K562 (cell line): ENCODE data around the gene HSBP1L1. TPM values are rescaled to one million over a fixed set of nuclear protein-coding genes. Genes with fewer than 3 reads are reported as not detected.

ENCODE experiments used
- ATAC-seq: fragments of 200-7000 bp; cut with Tn5 transposase; 3 replicates; pipeline ENCODE4 v1.9.1; 2020; ENCODE audit warnings: moderate library complexity
- BruUV-seq: library from RNA; stranded (reverse); fragments of 400-500 nt; replicated peaks from 2 replicates; lab custom pipeline; 2021; lab: Mats Ljungman, UMichigan
- CTCF ChIA-PET: fragments of 300-600 bp; formaldehyde crosslinking; extraction: SDS; loops from one replicate; lab custom pipeline; 2021; ENCODE audit warnings: low intra/inter-chr PET ratio; lab: Yijun Ruan, JAX
- POLR2A ChIA-PET: fragments of 300-600, 350-650 bp; sonication (Branson Sonifier 250); formaldehyde crosslinking; extraction: SDS; loops from one replicate; lab custom pipeline; 2021; ENCODE audit warnings: antibody characterized with exemption, inconsistent platforms; lab: Yijun Ruan, JAX
- DNase-seq, 4 experiments: peaks; one replicate each; pipeline versions ENCODE4 v3.0.0 to v3.0.0-alpha.2; 2011 to 2018; ENCODE audit warnings: low spot score in 3 of 4, mixed read lengths in 3 of 4; ENCODE audit errors: extremely low read depth in 1 of 4
- FAIRE-seq: peaks from 2 replicates; lab custom pipeline; 2011; peaks lifted over from hg19 to GRCh38; lab: Jason Lieb, UNC
- H2AFZ ChIP-seq: 2 replicates; pipeline ENCODE4 v1.6.0; 2011; ENCODE audit warnings: low read depth, low read length, control low read depth, inconsistent platforms
- H3K27ac ChIP-seq: fragments of 200-600 bp; 3 replicates; pipeline ENCODE4 v1.8.0; 2011; ENCODE audit warnings: low read depth, mild to moderate bottlenecking, control low read depth, inconsistent platforms, low read length, moderate library complexity, mixed read lengths; ENCODE audit errors: extremely low read depth
- H3K27me3 ChIP-seq, 2 experiments: fragments of 300-600 bp in 1 of 2; 2 replicates in 1 of 2; 3 replicates in 1 of 2; pipeline versions ENCODE4 v1.6.0 to v1.8.0; 2011; ENCODE audit warnings: inconsistent platforms in 2 of 2, low read length in 2 of 2, mild to moderate bottlenecking in 1 of 2, mixed read lengths in 1 of 2, moderate library complexity in 1 of 2; ENCODE audit not compliant: control insufficient read depth in 2 of 2, insufficient read depth in 2 of 2
- H3K36me3 ChIP-seq: fragments of 300-600 bp; 3 replicates; pipeline ENCODE4 v1.8.0; 2011; ENCODE audit warnings: mild to moderate bottlenecking, low read length, inconsistent platforms; ENCODE audit not compliant: control insufficient read depth, insufficient read depth
- H3K4me1 ChIP-seq, 2 experiments: fragments of 200-600 bp in 1 of 2; replicated peaks in 1 of 2; 2 replicates in 1 of 2; 3 replicates in 1 of 2; pipeline versions ENCODE4 v1.5.1 to v1.8.0; 2011; ENCODE audit warnings: inconsistent platforms in 2 of 2, low read length in 2 of 2, mild to moderate bottlenecking in 1 of 2, mixed read lengths in 1 of 2, moderate library complexity in 1 of 2; ENCODE audit not compliant: control insufficient read depth in 2 of 2, insufficient read depth in 2 of 2
- H3K4me2 ChIP-seq: 2 replicates; pipeline ENCODE4 v1.6.1; 2011; ENCODE audit warnings: low read length, control low read depth, inconsistent platforms, mixed read lengths; ENCODE audit not compliant: insufficient read depth
- H3K4me3 ChIP-seq: fragments of 200-600 bp; sonication (generic), shearing (Covaris generic); 2 replicates; pipeline ENCODE4 v1.5.1; 2016; ENCODE audit warnings: control low read depth, inconsistent platforms
- H3K79me2 ChIP-seq: fragments of 200-600 bp; 3 replicates; pipeline ENCODE4 v1.8.0; 2011; ENCODE audit warnings: low read length, inconsistent platforms; ENCODE audit not compliant: control insufficient read depth, insufficient read depth
- H3K9ac ChIP-seq, 2 experiments: 2 replicates each; pipeline versions ENCODE4 v1.6.0 to v1.6.1; 2011; ENCODE audit warnings: low read depth in 2 of 2, low read length in 2 of 2, control low read depth in 1 of 2, inconsistent platforms in 1 of 2, mild to moderate bottlenecking in 1 of 2, mixed read lengths in 1 of 2; ENCODE audit not compliant: insufficient read depth in 1 of 2
- H3K9me1 ChIP-seq: one replicate; pipeline ENCODE4 v1.6.0; 2011; ENCODE audit warnings: inconsistent platforms, mild to moderate bottlenecking, low read length, moderate library complexity; ENCODE audit not compliant: control insufficient read depth, insufficient read depth
- H3K9me3 ChIP-seq: replicated peaks from 2 replicates; pipeline ENCODE4 v1.5.1; 2011; ENCODE audit warnings: low read depth, low read length, inconsistent platforms; ENCODE audit not compliant: control insufficient read depth, insufficient read depth
- H4K20me1 ChIP-seq: replicated peaks from 2 replicates; pipeline ENCODE4 v1.6.1; 2011; ENCODE audit warnings: low read length, inconsistent platforms, mixed read lengths; ENCODE audit not compliant: control insufficient read depth, insufficient read depth
- RFX5 ChIP-seq: IDR thresholded peaks from 2 replicates; pipeline ENCODE4 v1.6.1; 2011; ENCODE audit warnings: low read depth, mild to moderate bottlenecking, improper control_type of control experiment, low read length
- RHOXF2B ChIP-seq: fragments of 250-450 bp; sonication (Bioruptor Pico); conservative IDR thresholded peaks from 2 replicates; pipeline ENCODE4 v1.5.1; 2021
- SRSF3 ChIP-seq: fragments of 200-400 bp; formaldehyde crosslinking; IDR thresholded peaks from 2 replicates; pipeline ENCODE4 v1.6.1; 2016; ENCODE audit warnings: mild to moderate bottlenecking, low read length, moderate library complexity; ENCODE audit not compliant: insufficient read depth
- THAP7 ChIP-seq: fragments of 250-450 bp; sonication (Bioruptor Pico); IDR thresholded peaks from 2 replicates; pipeline ENCODE4 v1.5.0; 2021
- WGBS: fragments of 100-300 bp; shearing (Covaris generic); methylation state at CpG from one replicate; pipeline ENCODE4 v1.1.6; 2016; ENCODE audit warnings: low coverage, mixed read lengths; ENCODE audit not compliant: insufficient coverage; ENCODE audit errors: missing lambda C conversion rate; 5-methylcytosine and 5-hydroxymethylcytosine counted together
- in situ Hi-C: fragments of 300-500 bp; cut with MboI; formaldehyde crosslinking; loops from 4 replicates; pipeline ENCODE4 v1.15.0; 2018; ENCODE audit warnings: inconsistent platforms, mixed read lengths
- intact Hi-C: fragments of 100-400 bp; cut with micrococcal nuclease; formaldehyde crosslinking; loops from 2 replicates; pipeline ENCODE4 v1.14.2; 2022
- polyA plus RNA-seq, 8 experiments: library from polyadenylated mRNA; depleted of rRNA in 4 of 8; stranded (reverse) in 5 of 8; unstranded in 3 of 8; fragments of >200 nt; fragmentation: Nextera tagmentation in 2 of 8; fragmentation: Illumina TruSeq in 1 of 8; extraction: Ambion mirVana in 2 of 8; extraction: Trizol in 1 of 8; gene quantifications; 2 replicates each; pipeline versions ENCODE4 v1.2.1 to v1.2.3, GENCODE V29; 2011 to 2014; ENCODE audit warnings: inconsistent platforms in 1 of 8, missing spikeins in 1 of 8
- total RNA-seq, 7 experiments: library from RNA; depleted of rRNA in 6 of 7; stranded (reverse); fragments of >200 nt in 6 of 7; fragmentation: Illumina TruSeq in 2 of 7; extraction: Trizol in 2 of 7; gene quantifications; 2 replicates each; pipeline versions ENCODE4 v1.2.1 to v1.2.3, GENCODE V29; 2011 to 2021; ENCODE audit warnings: low replicate concordance in 1 of 7

HSBP1L1 gene
- total and polyA plus RNA-seq, 9 of the 15 experiments (the other 6 are each of a cell fraction or from before 2014, with no cell fraction given), result 0.24 to 0.36 TPM; not detected in 7

GRCh38 chr18:79921984-79922965, 42.2 kb upstream of the HSBP1L1 start:
- intact Hi-C loops, result no loop called here
- Histone ChIP-seq H3K27me3 (no peaks in the 10 kb centered on the region), H2AFZ (no peak overlapping the region), H3K4me2 (no peak overlapping the region), H3K9ac (no peak overlapping the region), H3K36me3 (no peaks in the 10 kb centered on the region), H3K9me3 (no peaks in the 10 kb centered on the region), H3K4me3 (no peak overlapping the region), H3K79me2 (no peaks in the 10 kb centered on the region), H3K4me1 (no peaks in the 10 kb centered on the region; a peak in 1 of 5 replicates), H3K27ac (no peak overlapping the region), H4K20me1 (no peaks in the 10 kb centered on the region), H3K9me1 (no peaks in the 10 kb centered on the region)
- BruUV-seq, result no TSS peak
- in situ Hi-C loops, result no loop called here
- WGBS, result 86% methylated on average over 5 of the region's 24 CpGs
- ChIA-PET POLR2A (no interaction called here), CTCF (no interaction called here)
- no peak for DNase-seq
- ATAC-seq, result no peak
- no peak for FAIRE-seq
- no peak for TF ChIP-seq RFX5
- no peak for TF ChIP-seq RHOXF2B (CRISPR knock-in tag)
- TF ChIP-seq THAP7 (CRISPR knock-in tag), result no peak
- no peak for TF ChIP-seq SRSF3
